Astrocyte (in vitro differentiated cells and primary cell): ENCODE measurements around the gene PHF12.

Experiments used
- EZH2 ChIP-seq: IDR thresholded peaks from 2 replicates; pipeline ENCODE4 v1.6.1; 2012; ENCODE audit warnings: mild to moderate bottlenecking, low read length, inconsistent platforms; ENCODE audit not compliant: insufficient read depth
- TF ChIP-seq, protein P1 (sequence below): IDR thresholded peaks from 2 replicates; pipeline ENCODE4 v1.5.1; 2011; ENCODE audit warnings: low read depth, mild to moderate bottlenecking, inconsistent platforms, low read length, moderate library complexity; ENCODE audit not compliant: insufficient read depth

DNA sequence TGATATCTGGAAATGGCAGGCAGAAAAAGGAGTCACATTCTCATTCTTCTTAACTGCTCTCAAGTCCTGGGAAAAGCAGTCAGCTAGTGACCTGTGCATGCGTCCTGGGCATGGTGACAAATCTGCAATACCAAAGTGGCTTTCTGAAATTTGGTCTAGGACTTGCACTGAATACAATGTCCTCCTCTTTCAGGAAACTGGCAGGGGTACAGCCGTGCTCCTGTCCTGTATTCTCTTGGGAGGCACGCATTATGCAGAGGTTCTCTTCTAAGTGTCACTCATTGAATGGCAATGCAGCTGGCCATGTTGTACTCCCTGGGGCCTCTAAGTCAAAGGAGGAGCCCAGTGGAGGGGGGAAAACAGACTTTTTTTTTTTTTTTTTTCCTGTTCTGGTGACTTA, 10.6 kb downstream of the PHF12 start:
- TF ChIP-seq, protein P1, sequence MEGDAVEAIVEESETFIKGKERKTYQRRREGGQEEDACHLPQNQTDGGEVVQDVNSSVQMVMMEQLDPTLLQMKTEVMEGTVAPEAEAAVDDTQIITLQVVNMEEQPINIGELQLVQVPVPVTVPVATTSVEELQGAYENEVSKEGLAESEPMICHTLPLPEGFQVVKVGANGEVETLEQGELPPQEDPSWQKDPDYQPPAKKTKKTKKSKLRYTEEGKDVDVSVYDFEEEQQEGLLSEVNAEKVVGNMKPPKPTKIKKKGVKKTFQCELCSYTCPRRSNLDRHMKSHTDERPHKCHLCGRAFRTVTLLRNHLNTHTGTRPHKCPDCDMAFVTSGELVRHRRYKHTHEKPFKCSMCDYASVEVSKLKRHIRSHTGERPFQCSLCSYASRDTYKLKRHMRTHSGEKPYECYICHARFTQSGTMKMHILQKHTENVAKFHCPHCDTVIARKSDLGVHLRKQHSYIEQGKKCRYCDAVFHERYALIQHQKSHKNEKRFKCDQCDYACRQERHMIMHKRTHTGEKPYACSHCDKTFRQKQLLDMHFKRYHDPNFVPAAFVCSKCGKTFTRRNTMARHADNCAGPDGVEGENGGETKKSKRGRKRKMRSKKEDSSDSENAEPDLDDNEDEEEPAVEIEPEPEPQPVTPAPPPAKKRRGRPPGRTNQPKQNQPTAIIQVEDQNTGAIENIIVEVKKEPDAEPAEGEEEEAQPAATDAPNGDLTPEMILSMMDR, result no peak
- no peak for TF ChIP-seq EZH2
